ENCODE results near the gene NRG2.
A peak's percentile ranks its signal among the peaks of the same experiment; 100 is the strongest.

Gene NRG2

DNA sequence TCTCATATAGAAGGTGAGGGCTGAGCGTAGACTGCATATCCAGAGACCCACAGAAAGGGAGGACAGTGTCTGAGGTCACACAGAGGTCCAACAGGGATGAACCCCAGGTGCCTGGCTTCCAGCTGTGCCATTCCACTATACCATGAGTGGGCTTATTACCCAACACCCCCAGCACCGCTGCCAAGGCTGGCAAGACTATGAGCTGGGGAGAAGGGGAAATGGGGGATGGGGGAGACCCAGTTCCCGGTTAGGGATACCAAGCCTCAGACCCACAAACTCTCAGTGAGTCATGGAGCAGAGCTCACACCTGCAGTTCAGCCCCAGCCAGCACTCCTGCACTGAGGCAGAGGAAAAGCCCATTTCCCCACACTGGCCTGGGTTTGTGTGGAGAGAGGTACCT is 141.1 kb downstream of the NRG2 start:
- Histone ChIP-seq H3K9ac (ENCODE audit: low read length) (no peak overlapping the region), H2BK15ac (replicated peaks; ENCODE audit: low read depth) (no peak overlapping the region), H3K79me1 (ENCODE audit: low read length) (no peaks in the 10 kb centered on the region), H3K18ac (ENCODE audit: low read length) (no peak overlapping the region), H3K4me3 (ENCODE audit: low read length) (no peak overlapping the region), H2BK5ac (ENCODE audit: low read length) (no peak overlapping the region), H3K36me3 (ENCODE audit: control insufficient read depth, insufficient read depth, low read length) (no peaks in the 10 kb centered on the region), H3K4me1 (ENCODE audit: control insufficient read depth, low read depth, low read length) (peaks cover 2% of the 10 kb centered on the region), H2BK120ac (ENCODE audit: low read depth, low read length) (no peak overlapping the region), H3K4me2 (ENCODE audit: low read length) (no peak overlapping the region), H4K5ac (ENCODE audit: low read length) (no peak overlapping the region), H3K27me3 (ENCODE audit: insufficient read depth, low read length, poor library complexity) (peaks cover 29% of the 10 kb centered on the region), H3K56ac (ENCODE audit: low read length) (no peak overlapping the region), H3K79me2 (ENCODE audit: control insufficient read depth, insufficient read depth, low read length) (no peaks in the 10 kb centered on the region), H3K27ac (ENCODE audit: low read depth, low read length) (no peak overlapping the region), H4K8ac (ENCODE audit: low read depth, low read length) (no peak overlapping the region), H3K4ac (ENCODE audit: low read depth, low read length) (no peak overlapping the region), H3K23ac (ENCODE audit: low read length) (no peak overlapping the region), H2AK5ac (ENCODE audit: low read length) (no peak overlapping the region)
- peak; percentile 25 for DNase-seq
- WGBS (ENCODE audit: extremely low coverage, insufficient coverage, low lambda C conversion rate), result no CpG with 5 or more reads among the region's 3 CpGs

DNA sequence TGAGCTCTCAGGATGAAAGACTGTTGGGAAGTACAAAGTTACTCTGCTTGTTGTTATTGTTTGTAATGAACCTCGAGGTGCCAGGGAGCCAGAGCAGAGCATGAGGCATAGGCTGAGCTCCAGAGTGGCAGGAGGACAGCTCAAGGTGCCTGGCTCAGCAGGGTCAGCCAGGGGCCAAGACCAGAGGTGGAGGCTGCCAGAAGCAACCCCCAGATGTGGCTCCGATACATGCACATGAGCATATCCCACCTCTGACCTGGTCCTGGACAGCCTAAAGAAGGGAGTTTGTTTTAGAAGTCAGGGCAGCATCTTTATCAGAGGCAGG is 141.9 kb downstream of the NRG2 start:
- Histone ChIP-seq H3K4me2 (ENCODE audit: low read length) (no peak overlapping the region), H3K4me1 (ENCODE audit: control insufficient read depth, low read depth, low read length) (peaks cover 6% of the 10 kb centered on the region), H4K8ac (ENCODE audit: low read depth, low read length) (no peak overlapping the region), H4K5ac (ENCODE audit: low read length) (no peak overlapping the region), H2AK5ac (ENCODE audit: low read length) (no peak overlapping the region), H3K56ac (ENCODE audit: low read length) (no peak overlapping the region), H3K79me1 (ENCODE audit: low read length) (no peaks in the 10 kb centered on the region), H3K4ac (ENCODE audit: low read depth, low read length) (no peak overlapping the region), H2BK120ac (ENCODE audit: low read depth, low read length) (no peak overlapping the region), H3K27me3 (ENCODE audit: insufficient read depth, low read length, poor library complexity) (peaks cover 29% of the 10 kb centered on the region), H2BK15ac (replicated peaks; ENCODE audit: low read depth) (no peak overlapping the region), H2BK5ac (ENCODE audit: low read length) (no peak overlapping the region), H3K18ac (ENCODE audit: low read length) (no peak overlapping the region), H3K4me3 (ENCODE audit: low read length) (no peak overlapping the region), H3K9ac (ENCODE audit: low read length) (no peak overlapping the region), H3K79me2 (ENCODE audit: control insufficient read depth, insufficient read depth, low read length) (no peaks in the 10 kb centered on the region), H3K23ac (ENCODE audit: low read length) (no peak overlapping the region), H3K27ac (ENCODE audit: low read depth, low read length) (no peak overlapping the region), H3K36me3 (ENCODE audit: control insufficient read depth, insufficient read depth, low read length) (no peaks in the 10 kb centered on the region)
- WGBS (ENCODE audit: extremely low coverage, insufficient coverage, low lambda C conversion rate), result no CpG with 5 or more reads among the region's 2 CpGs
- DNase-seq, result no peak

DNA sequence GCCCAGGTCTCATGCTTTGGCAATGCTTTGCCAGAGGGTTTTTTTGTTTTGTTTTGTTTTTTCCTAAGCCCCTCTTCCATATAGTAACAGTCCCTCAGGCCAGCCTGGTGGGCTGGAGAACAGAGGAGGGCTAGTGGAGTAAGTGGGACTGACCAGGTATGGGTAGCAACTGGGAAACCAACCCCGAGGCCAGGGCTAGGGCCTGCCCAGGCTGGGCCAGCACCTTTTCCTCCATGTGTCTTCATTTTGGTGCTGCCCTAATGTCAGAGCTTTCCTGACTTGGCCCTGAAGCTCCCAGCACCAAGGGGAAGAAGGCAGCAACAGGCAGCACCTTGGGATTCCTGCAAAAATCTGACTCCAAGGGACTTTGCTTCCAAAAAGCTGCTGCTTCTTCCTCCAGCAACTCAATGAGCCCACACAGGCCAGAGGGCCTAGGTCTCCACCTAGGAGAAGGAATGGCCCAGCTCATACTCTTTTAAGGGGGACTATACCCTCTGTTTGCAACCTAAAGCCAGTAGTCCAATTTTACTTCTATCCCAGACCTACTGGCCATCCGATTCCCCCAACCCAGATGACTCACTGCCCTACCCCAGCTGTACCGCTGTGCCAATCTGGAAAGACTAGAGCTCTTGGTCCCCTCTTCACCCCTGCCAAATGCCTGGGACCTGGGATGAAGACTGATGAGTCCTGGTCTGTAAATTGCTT is 142.4 kb downstream of the NRG2 start:
- Histone ChIP-seq H3K9ac (ENCODE audit: low read length) (no peak overlapping the region), H3K56ac (ENCODE audit: low read length) (no peak overlapping the region), H3K79me1 (ENCODE audit: low read length) (no peaks in the 10 kb centered on the region), H2BK5ac (ENCODE audit: low read length) (no peak overlapping the region), H3K23ac (ENCODE audit: low read length) (no peak overlapping the region), H3K27ac (ENCODE audit: low read depth, low read length) (no peak overlapping the region), H4K5ac (ENCODE audit: low read length) (no peak overlapping the region), H3K4me1 (ENCODE audit: control insufficient read depth, low read depth, low read length) (peaks cover 6% of the 10 kb centered on the region), H3K4me2 (ENCODE audit: low read length) (no peak overlapping the region), H3K27me3 (ENCODE audit: insufficient read depth, low read length, poor library complexity) (peaks cover 29% of the 10 kb centered on the region), H3K36me3 (ENCODE audit: control insufficient read depth, insufficient read depth, low read length) (no peaks in the 10 kb centered on the region), H4K8ac (ENCODE audit: low read depth, low read length) (no peak overlapping the region), H3K4me3 (ENCODE audit: low read length) (no peak overlapping the region), H2BK120ac (ENCODE audit: low read depth, low read length) (no peak overlapping the region), H3K4ac (ENCODE audit: low read depth, low read length) (no peak overlapping the region), H2BK15ac (replicated peaks; ENCODE audit: low read depth) (no peak overlapping the region), H3K79me2 (ENCODE audit: control insufficient read depth, insufficient read depth, low read length) (no peaks in the 10 kb centered on the region), H3K18ac (ENCODE audit: low read length) (no peak overlapping the region), H2AK5ac (ENCODE audit: low read length) (no peak overlapping the region)
- DNase-seq, result no peak
- no CpG with 5 or more reads among the region's 3 CpGs for WGBS (ENCODE audit: extremely low coverage, insufficient coverage, low lambda C conversion rate)

DNA sequence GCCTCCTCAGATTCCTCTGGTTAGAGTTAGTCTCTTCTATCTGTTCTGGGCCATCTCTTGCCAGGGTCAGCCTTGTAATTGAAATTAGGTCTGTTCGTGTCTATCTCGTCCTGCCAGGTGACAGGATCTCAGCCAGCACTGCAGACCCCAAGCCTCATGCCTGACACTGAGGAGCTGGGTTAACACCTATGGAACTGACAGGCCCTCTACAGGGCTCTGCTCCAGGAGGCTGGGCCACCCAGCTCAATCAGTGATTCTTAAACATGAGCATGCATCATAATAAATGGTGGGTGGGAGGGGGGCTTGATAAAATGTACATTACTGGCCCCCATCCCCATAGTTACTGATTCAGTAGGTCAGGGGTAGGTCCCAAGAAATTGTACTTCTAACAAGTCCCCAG is 144.1 kb downstream of the NRG2 start:
- no peak for DNase-seq
- H3K4me1 ChIP-seq (ENCODE audit: control insufficient read depth, low read depth, low read length), result peaks cover 4% of the 10 kb centered on the region
- no peak overlapping the region for H2BK120ac ChIP-seq (ENCODE audit: low read depth, low read length)
- no peak overlapping the region for H2BK5ac ChIP-seq (ENCODE audit: low read length)
- H2AK5ac ChIP-seq (ENCODE audit: low read length), result no peak overlapping the region
- H3K23ac ChIP-seq (ENCODE audit: low read length), result no peak overlapping the region
- no peak overlapping the region for H3K9ac ChIP-seq (ENCODE audit: low read length)
- H3K79me2 ChIP-seq (ENCODE audit: control insufficient read depth, insufficient read depth, low read length), result no peaks in the 10 kb centered on the region
- H3K36me3 ChIP-seq (ENCODE audit: control insufficient read depth, insufficient read depth, low read length), result no peaks in the 10 kb centered on the region
- H4K5ac ChIP-seq (ENCODE audit: low read length), result no peak overlapping the region
- H3K4ac ChIP-seq (ENCODE audit: low read depth, low read length), result no peak overlapping the region
- no peaks in the 10 kb centered on the region for H3K79me1 ChIP-seq (ENCODE audit: low read length)
- H3K27me3 ChIP-seq (ENCODE audit: insufficient read depth, low read length, poor library complexity), result peaks cover 29% of the 10 kb centered on the region
- H3K56ac ChIP-seq (ENCODE audit: low read length), result no peak overlapping the region
- no peak overlapping the region for H3K4me3 ChIP-seq (ENCODE audit: low read length)
- H3K4me2 ChIP-seq (ENCODE audit: low read length), result no peak overlapping the region
- no peak overlapping the region for H4K8ac ChIP-seq (ENCODE audit: low read depth, low read length)
- no peak overlapping the region for H3K18ac ChIP-seq (ENCODE audit: low read length)
- no CpG with 5 or more reads among the region's 2 CpGs for WGBS (ENCODE audit: extremely low coverage, insufficient coverage, low lambda C conversion rate)
- H2BK15ac ChIP-seq (replicated peaks; ENCODE audit: low read depth), result no peak overlapping the region
- H3K27ac ChIP-seq (ENCODE audit: low read depth, low read length), result no peak overlapping the region

DNA sequence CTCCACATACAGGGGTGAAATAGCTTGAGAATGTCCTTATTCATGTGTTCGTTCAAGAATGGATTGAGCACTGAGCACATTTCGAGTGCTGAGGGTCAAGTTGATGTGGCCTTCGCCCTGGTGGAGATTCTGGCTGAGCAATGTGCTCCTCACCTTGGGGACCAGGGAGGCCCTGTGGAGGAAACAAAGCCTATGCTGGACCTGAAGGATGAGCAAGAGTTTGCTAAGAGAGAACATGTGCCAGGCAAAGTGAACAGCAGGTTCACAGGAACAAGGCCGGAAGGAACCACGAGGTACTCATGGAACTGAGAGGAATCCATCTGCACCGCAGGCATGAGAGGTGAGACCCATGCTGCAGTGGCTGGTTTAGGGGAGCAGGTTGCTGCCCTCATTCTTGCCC is 145.1 kb downstream of the NRG2 start:
- WGBS (ENCODE audit: extremely low coverage, insufficient coverage, low lambda C conversion rate), result no CpG with 5 or more reads among the region's 6 CpGs
- Histone ChIP-seq H2AK5ac (ENCODE audit: low read length) (no peak overlapping the region), H4K5ac (ENCODE audit: low read length) (no peak overlapping the region), H3K79me1 (ENCODE audit: low read length) (no peaks in the 10 kb centered on the region), H3K27me3 (ENCODE audit: insufficient read depth, low read length, poor library complexity) (peaks cover 22% of the 10 kb centered on the region), H3K56ac (ENCODE audit: low read length) (no peak overlapping the region), H3K79me2 (ENCODE audit: control insufficient read depth, insufficient read depth, low read length) (no peaks in the 10 kb centered on the region), H2BK15ac (replicated peaks; ENCODE audit: low read depth) (no peak overlapping the region), H4K8ac (ENCODE audit: low read depth, low read length) (no peak overlapping the region), H3K23ac (ENCODE audit: low read length) (no peak overlapping the region), H3K4me1 (ENCODE audit: control insufficient read depth, low read depth, low read length) (peaks cover 4% of the 10 kb centered on the region), H3K9ac (ENCODE audit: low read length) (no peak overlapping the region), H2BK120ac (ENCODE audit: low read depth, low read length) (no peak overlapping the region), H3K4ac (ENCODE audit: low read depth, low read length) (no peak overlapping the region), H3K4me2 (ENCODE audit: low read length) (no peak overlapping the region), H3K36me3 (ENCODE audit: control insufficient read depth, insufficient read depth, low read length) (no peaks in the 10 kb centered on the region), H3K18ac (ENCODE audit: low read length) (no peak overlapping the region), H3K4me3 (ENCODE audit: low read length) (no peak overlapping the region), H2BK5ac (ENCODE audit: low read length) (no peak overlapping the region), H3K27ac (ENCODE audit: low read depth, low read length) (no peak overlapping the region)
- DNase-seq, result no peak

DNA sequence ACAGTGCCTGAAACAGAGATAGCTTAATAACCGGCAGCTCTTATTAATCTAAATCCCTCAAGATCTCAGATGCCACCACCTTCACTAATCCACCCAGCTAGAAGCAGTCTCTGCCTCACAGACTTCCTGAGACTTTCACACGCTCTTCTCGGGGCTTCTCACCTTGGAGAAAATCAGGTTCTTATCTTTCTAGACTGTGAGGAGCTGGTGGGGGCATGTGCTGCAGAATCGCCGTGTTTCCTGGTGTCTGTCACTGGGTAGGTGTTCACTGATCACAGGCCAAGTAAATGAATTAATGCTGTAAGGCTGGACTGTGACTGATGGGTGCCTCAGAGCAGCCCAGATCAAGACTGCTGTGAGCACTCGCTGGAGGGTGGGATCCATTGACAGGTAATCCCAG is 145.8 kb downstream of the NRG2 start:
- Histone ChIP-seq H3K56ac (ENCODE audit: low read length) (no peak overlapping the region), H2BK5ac (ENCODE audit: low read length) (no peak overlapping the region), H3K79me1 (ENCODE audit: low read length) (no peaks in the 10 kb centered on the region), H3K4me1 (ENCODE audit: control insufficient read depth, low read depth, low read length) (peaks cover 4% of the 10 kb centered on the region), H2BK120ac (ENCODE audit: low read depth, low read length) (no peak overlapping the region), H3K27ac (ENCODE audit: low read depth, low read length) (no peak overlapping the region), H3K23ac (ENCODE audit: low read length) (no peak overlapping the region), H4K8ac (ENCODE audit: low read depth, low read length) (no peak overlapping the region), H4K5ac (ENCODE audit: low read length) (no peak overlapping the region), H2AK5ac (ENCODE audit: low read length) (no peak overlapping the region), H3K27me3 (ENCODE audit: insufficient read depth, low read length, poor library complexity) (peaks cover 16% of the 10 kb centered on the region), H3K79me2 (ENCODE audit: control insufficient read depth, insufficient read depth, low read length) (no peaks in the 10 kb centered on the region), H3K4ac (ENCODE audit: low read depth, low read length) (no peak overlapping the region), H3K9ac (ENCODE audit: low read length) (no peak overlapping the region), H3K36me3 (ENCODE audit: control insufficient read depth, insufficient read depth, low read length) (no peaks in the 10 kb centered on the region), H3K18ac (ENCODE audit: low read length) (no peak overlapping the region), H2BK15ac (replicated peaks; ENCODE audit: low read depth) (no peak overlapping the region), H3K4me2 (ENCODE audit: low read length) (no peak overlapping the region), H3K4me3 (ENCODE audit: low read length) (no peak overlapping the region)
- no CpG with 5 or more reads among the region's 6 CpGs for WGBS (ENCODE audit: extremely low coverage, insufficient coverage, low lambda C conversion rate)
- DNase-seq, result peak; percentile 83

Measured in mesendoderm (in vitro differentiated cells).